GM18505 (cell line): ENCODE measurements around the gene PAQR4.
"Not testable (repeated sequence)": the region's sequence is repeated elsewhere in the genome, so short reads cannot be mapped to it uniquely, and the experiment has no call there.

Experiments
- ATAC-seq: cut with Tn5 transposase; IDR thresholded peaks from one replicate; pipeline ENCODE4 v1.9.1; 2021; ENCODE audit not compliant: unreplicated experiment
- POLR2A ChIP-seq: IDR thresholded peaks from 4 replicates; pipeline ENCODE4 v1.6.1; 2011; ENCODE audit warnings: borderline replicate concordance; ENCODE audit not compliant: insufficient read depth, insufficient read length; ENCODE audit errors: extremely low read depth

Gene PAQR4

DNA sequence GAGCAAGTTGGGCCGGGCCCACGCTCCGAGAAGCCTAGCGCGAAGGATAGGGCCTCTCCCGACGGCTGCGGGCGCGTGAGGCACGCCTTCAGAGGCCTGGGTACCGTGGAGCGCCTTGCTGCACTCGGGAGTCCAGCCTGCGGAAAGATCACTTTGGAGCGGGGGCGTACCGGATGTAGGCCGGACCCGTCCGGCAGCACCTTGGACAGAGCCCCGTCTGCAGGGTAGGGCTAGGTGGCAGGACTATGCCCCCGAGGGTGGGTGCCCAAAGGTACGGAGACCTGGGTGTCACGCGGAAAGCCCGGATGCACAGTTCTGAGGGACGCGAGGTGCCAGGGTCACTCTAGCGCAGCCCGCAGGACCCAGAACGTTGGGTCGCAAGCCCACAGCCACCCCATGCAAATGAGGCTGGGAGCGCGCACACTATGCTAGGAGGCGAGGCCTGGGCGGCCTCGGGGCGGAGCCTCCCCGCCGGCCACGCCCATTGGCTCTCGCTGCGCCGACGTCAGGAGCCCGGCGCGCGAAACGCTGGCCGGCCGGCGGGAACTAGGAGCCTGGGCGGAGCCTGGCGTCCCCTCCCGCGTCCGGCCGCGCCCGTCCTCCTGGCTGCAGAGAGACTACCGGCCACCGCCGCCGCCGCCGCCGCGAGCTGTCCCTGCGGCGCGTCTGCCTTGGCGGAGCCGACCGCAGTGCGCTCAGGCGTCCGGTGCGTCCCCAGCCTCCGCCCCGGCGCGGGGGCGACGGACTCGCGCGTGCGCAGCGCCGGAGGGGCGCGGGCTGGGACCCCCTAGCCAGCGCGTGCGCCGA, at the start of gene PAQR4:
PAQR4 (plus strand) TSS at position 611 of the 807 bp plus-strand sequence. CDS start 327 bp downstream, outside the sequence.
- peak; percentile 69 for ATAC-seq
- TF ChIP-seq POLR2A: no peak

DNA sequence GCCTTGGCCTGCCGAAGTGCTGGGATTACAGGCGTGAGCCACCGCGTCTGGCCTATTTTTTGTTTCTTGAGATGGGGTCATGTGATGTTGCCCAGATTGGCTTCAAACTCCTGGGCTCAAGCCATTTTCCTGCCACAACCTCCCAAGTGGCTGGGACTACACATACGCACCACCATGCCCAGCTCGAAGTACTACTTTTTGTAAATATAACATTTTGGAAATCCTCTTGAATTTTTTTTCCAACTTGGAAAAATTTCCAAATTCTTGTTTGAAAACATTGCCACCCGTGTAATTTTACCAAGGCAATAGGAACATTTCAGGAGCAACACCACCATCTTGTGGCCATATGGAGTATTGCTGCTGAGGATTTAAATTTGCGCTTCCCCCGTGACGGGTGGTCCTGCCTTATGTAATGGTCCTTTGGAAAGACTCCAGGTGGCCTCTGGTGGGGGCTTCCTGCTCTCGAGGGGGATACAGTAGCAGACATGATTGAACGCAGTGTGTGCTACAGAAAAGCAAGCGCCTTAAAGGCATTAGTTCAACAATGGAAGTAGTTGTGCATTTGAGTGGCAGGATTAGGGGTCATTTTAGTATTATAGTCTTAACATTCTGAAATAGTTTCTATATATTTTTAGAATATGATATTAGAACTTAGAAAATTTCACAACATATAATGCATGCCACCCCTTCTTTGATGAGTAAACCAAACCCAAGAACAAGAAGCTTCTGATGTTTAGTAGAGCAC, 49.5 kb upstream of the PAQR4 start:
- no peak for ATAC-seq
- no peak for TF ChIP-seq POLR2A

DNA sequence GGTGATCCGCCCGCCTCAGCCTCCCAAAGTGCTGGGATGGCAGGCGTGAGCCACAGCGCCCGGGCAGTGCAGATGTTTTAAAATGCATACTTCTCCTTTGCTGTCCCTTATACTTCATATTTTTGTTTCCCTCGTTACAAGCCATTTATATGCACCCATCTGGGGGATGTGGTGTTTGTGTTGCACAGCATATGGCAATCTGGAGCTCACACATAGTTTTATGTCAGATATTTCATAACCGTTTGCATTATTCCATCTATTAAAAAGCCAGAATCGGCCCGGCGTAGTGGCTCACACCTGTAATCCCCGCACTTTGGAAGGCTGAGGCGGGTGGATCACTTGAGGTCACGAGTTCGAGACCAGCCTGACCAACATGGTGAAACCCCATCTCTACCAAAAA, 45.7 kb upstream of the PAQR4 start:
- ATAC-seq: no peak
- TF ChIP-seq POLR2A: no peak

DNA sequence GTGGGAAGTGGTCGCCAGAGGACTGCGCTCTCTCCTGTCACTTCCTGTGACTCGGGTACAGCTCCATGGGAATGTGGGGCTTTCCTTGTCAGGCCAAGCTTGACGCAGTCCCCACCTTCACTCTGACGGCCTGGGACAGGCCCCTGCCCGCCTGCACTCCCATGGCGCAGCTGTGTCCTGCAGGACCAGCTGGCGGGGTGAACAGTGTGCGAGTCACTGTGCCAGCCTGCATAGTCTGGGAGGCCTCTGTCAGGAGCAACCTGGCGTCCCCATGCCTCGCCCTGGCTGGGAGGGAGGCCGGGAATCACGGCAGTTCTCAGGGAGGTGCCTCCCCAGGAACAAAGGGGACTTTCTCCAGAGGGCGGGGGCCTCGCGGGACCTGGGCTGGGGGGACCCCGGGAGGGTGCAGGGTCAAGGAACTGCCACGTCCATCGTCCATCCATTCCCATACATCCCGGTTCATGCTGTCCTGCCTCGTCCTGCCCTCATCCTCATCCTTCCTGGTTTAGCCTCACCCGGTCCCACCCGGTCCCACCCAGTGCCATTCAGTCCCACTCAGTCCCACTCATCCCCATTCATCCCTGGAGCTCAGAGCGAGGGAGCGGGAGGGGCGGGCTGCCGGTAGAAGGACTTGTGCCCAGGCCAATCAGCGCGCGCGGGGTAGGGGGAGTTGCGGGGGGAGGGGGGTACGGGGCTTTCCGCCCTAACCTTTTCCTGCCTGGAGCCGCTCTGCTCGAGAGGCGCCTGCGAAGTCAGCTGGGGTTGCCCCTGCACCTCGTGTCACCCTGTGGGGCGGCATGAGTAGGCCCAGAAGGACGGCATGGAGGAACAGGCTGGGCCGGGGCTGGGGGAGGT, 44.0 kb upstream of the PAQR4 start:
- no peak for ATAC-seq
- no peak for TF ChIP-seq POLR2A

DNA sequence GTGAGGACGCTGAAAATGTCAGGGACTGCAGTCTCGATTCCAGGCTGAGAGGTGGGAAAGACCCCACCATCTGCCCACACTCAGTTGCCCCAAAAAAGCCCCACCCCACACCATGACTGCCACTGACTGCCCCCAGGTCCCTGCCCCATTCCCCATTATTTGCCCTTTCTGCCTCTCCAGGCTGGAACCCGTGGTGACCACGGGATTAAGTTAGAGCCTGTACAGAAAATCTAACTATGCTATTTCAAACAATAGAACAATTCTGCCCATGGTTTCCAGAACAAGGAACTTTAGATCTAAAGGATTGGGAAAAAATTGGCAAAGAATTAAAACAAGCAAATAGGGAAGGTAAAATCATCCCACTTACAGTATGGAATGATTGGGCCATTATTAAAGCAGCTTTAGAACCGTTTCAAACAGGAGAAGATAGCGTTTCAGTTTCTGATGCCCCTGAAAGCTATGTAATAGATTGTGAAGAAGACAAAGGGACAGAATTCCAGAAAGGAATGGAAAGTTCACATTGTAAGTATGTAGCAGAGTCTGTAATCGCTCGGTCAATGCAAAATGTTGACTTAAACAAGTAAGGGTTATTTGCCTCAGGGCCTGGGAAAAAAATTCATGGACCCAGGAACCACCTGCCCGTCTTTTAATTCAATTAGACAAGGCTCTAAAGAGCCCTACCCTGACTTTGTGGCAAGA, 43.0 kb upstream of the PAQR4 start:
- no peak for ATAC-seq
- no peak for TF ChIP-seq POLR2A

DNA sequence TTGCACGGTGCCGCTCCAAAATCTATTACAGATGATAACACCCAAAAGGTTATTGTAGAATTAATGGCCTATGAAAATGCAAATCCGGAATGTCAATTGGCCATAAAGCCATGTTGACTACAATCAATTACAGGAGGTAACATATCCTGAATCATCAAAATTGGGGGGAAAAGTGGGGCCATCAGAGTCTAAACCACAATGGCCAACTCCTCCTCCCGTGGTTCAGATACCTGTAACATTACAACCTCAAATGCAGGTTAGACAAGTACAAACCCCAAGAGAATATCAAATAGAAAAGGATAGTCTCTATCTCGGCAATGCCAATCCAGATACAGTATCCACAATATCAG, 42.5 kb upstream of the PAQR4 start:
- no peak for ATAC-seq
- no peak for TF ChIP-seq POLR2A

DNA sequence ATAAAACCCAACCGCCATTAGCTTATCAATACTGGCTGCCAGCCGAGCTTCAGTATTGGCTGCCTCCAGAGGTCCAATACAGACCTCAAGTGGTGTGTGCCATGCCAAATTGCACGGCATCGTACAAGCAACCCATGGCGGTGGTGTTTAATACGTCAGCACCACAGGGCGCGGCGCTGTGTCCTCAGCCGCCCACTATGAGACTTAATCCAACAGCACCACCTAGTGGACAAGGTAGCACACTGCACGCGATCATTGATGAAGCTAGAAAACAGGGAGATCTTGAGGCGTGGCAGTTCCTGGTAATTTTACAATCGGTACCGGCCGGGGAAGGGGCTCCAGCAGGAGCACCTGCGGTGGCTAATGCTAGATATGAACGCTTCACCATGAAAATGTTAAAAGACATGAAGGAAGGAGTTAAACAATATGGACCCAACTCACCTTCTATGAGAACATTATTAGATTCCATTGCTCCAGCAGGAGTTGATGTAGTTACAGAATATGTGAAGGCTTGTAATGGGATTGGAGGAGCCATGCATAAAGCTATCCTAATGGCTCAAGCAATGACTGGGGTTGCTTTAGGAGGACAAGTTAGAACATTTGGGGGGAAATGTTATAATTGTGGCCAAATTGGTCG, 42.0 kb upstream of the PAQR4 start:
- ATAC-seq: no peak

DNA sequence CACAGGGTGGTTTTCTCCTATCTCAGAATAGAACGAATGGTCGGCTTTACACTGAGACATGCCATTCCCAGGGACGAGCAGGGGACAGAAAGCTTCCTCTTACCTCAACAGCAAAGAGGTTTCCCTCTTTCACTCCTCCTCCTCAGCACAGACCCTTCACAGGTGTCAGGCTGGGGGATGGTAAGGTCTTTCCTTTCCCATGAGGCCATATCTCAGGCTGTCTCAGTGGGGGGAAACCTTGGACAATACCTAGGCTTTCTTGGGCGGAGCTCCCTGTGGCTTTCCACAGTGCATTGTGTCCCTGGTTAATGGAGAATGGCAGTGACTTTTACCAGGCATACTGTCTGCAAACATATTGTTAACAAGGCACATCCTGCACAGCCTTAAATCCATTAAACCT, 41.0 kb upstream of the PAQR4 start:
- ATAC-seq: not testable (repeated sequence)

More for the DNA sequence above, 42.0 kb upstream of the PAQR4 start:
- no peak for TF ChIP-seq POLR2A

DNA sequence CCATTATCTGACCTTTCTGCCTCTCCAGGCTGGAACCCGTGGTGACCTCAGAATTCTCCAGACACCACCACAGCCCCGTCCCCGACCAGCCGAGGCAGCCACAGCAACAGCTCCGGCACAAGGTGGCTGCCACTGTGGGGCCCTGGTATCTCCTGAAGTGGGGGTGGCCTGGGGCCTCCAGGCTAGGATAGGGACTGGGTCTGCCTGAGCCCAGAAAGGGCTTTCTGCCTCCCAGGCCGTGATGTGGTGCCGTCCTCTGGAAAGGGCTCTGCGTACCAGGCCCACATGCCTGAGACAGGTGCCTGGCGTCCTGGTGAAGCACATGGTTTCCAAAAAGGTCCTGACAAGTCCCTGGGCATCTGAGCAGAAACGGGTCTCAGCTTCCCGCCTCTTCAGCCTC, 40.4 kb upstream of the PAQR4 start:
- no peak for TF ChIP-seq POLR2A
- no peak for ATAC-seq

DNA sequence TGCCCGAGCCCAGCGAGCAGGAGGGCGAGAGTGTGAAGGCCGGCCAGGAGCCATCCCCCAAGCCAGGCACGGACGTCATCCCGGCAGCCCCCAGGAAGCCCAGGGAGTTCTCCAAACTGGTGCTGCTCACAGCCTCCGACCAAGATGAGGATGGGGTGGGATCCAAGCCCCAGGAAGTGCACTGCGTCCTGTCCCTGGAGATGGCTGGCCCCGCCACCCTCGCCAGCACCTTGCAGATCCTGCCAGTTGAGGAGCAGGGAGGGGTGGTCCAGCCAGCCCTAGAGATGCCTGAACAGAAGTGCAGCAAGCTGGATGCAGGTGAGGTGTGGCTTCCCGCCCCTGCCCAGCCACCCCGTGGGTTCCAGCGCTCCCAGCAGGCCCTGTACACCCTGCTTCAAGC, 39.5 kb upstream of the PAQR4 start:
- ATAC-seq: no peak
- TF ChIP-seq POLR2A: no peak

DNA sequence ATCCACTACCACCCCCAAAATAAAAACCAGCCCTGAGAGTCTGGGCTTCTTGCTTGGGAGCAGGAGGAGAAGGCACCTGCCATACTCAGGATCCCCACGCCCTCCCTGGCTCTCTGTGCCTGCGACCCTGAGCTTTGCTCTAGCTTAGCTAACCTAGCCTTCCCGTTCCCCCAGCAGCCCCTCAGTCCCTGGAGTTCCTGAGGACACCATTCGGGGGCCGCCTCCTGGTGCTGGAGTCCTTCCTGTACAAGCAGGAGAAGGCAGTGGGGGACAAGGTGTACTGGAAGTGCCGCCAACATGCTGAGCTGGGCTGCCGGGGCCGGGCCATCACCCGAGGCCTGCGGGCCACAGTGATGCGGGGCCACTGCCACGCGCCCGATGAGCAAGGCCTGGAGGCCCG, 38.9 kb upstream of the PAQR4 start:
- TF ChIP-seq POLR2A: no peak
- no peak for ATAC-seq

DNA sequence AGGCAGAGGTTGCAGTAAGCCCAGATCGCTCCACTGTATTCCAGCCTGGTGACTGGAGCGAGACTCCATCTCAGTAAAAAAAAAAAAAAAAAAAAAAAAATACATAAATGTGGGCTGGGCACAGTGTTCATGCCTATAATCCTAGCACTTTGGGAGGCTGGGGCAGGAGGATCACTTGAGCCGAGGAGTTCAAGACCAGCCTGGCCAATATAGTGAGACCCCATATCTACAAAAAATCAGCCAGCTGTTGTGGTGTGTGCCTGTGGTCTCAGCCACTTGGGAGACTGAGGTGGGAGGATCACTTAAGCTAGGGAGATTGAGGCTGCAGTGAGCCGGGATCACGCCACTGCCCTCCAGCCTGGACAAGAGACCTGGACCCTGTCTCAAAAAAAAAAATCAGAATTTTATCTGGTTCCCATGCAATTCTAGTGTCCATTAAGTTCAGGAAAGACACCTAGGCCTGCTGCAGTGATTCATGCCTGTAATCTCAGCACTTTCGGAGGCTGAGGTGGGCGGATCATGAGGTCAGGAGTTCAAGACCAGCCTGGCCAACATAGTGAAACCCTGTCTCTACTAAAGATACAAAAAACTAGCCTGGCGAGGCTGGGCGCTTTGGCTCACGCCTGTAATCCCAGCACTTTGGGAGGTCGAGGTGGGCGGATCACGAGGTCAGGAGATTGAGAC, 37.8 kb upstream of the PAQR4 start:
- ATAC-seq: not testable (repeated sequence)
